Activated CD4-positive, CD25-positive, alpha-beta regulatory T cell (primary cell): ENCODE measurements around the gene MRRF.

Source experiments
- DNase-seq, 4 experiments: peaks; one replicate each; lab custom pipeline; 2025; lab: John Stamatoyannopoulos, UW

Gene MRRF, protein sequence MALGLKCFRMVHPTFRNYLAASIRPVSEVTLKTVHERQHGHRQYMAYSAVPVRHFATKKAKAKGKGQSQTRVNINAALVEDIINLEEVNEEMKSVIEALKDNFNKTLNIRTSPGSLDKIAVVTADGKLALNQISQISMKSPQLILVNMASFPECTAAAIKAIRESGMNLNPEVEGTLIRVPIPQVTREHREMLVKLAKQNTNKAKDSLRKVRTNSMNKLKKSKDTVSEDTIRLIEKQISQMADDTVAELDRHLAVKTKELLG

DNA sequence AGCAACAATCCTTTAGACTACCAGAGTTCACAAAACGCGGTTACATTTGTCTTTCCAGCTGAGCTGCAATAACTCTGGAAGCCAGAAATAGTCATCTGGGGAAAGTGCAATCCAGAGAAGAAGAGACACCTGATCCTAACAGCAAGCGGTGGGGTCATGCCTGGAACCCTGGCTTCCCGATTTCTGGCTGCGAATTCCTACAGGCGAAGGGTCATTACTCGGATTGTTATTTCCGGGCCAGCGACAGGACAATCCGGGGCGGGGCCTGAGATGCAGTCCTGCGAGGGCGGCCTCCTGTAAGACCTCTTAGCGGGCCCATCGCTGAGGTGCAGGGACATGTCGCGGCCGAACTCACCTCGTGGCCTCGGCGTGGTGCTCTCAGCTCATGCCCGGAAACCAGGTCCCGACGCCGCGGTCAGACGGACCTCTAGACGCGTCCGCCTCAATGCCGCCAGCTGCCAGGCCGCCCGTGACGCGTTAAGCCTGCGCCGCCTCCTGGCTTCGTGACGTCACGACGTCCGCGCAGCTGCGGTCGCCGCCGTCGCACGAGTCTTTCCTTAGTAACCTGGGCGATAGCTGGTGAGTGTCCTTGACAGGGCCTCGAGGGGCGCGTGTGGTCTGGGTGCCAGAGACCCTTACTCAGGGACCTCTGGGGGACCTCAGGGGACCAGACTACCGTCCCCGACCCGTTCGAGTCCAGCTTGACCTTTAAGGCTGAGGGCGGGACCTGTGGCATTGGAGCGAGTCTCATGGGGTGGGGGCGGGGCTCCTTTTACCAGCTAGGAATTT is at the start of gene MRRF, which contains the start of gene RBM18:
TSS of gene MRRF (plus strand) at position 523 of the 789 bp plus-strand sequence. CDS start 6,010 bp downstream, outside the sequence.
TSS of gene RBM18 (minus strand) at position 481 of the 789 bp plus-strand sequence. CDS start 3,348 bp downstream, outside the sequence.
- peak; percentile 67 to 84 (median 74) for DNase-seq

DNA sequence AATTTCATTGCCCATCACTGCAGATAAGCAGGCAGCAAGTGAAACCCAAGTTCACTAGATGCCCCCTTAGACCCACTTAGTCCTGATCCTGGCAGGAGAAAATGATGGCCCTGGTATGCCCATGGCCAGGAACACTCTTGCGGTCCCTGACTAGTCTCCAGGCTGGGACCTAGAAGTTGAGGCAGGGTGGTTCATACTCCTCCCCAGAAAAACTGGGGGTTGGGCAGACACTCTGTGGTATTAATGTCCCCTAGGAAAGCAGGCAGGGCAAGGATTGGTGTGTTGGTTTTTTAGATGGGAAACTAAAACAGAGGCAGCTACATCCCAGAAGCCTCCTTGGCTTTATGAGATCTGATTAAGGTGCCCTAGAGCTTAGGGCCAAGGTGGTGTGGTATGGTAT is 49.0 kb upstream of the MRRF start:
- no peak for DNase-seq

DNA sequence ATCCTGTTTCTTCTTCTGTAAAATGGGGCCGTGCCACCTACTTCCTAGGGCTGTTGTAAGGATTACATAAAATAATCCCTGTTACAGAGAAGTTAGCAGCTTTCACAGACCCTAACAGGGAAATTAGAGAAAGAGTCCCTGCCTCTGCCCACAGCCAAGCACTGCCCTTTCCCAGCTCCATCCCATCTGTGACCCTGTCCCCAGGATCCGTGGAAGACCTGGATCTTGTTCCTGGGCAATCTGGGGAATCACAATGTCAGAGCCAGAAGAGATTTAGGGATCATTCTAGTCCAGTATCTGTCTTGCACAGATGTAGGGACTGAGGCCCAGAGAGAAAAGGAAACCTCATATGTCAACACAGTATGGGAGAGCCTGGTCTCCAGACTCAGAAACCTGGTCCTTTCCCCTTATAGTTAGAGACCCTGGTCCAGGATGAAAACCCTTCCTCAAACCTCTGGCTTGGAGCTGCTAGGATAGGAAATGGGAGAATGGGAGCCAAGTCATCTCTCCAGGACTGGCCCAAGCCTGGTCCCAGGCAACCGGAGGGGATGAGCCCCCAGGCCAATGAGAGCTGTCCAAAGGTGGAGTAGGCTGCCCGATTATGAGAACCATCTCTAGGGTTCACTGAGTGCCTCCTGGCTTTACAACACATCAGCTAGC is 48.4 kb upstream of the MRRF start:
- DNase-seq: no peak

DNA sequence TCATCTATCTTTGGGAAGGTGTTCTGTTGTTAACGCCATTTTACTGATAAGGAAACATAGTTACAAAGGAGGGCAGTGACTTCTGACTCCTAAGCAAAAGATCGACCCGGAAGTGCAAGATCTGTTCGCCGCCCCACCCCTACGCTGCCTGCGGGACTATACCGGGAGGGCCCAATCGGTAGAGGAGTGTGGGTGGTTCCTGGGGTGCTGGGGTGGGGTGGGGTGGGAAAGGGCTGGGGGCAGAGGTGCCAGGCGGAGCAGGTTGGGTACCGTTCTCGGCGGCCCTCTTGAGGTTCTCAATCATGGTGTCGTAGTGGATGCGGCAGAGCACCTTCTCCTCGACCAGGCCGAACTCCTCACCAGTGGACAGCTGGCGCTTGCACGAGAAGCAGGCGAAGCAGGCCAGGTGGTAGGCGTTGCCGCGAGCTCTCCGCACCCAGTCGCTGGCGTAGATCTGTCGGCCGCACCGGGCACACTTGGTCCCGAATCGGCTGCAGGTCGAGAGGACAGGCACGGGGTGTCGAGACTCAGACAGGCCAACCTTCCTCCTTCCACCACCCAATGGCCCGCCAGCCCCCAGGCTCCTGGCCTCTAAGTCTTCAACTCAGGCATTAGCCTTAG is 47.8 kb upstream of the MRRF start:
- DNase-seq: no peak

DNA sequence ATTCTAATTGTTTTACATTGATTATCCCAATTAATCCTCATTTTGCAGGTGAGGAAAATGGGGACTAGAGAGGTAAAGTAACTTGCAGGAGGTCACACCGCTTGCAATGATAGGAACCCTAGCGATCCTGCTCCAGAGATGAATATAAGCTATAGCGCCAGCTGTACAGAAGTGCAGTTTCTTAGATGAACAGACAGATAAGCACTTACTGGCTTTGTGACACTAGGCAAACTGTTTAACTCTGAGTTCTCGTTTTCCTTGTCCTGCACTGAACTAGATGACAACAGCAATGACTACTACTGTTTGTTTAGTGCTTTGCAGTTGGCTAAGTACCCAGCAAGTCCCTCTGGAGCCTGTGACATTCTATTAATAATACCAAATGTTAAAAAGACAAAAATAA is 47.0 kb upstream of the MRRF start:
- DNase-seq: no peak

DNA sequence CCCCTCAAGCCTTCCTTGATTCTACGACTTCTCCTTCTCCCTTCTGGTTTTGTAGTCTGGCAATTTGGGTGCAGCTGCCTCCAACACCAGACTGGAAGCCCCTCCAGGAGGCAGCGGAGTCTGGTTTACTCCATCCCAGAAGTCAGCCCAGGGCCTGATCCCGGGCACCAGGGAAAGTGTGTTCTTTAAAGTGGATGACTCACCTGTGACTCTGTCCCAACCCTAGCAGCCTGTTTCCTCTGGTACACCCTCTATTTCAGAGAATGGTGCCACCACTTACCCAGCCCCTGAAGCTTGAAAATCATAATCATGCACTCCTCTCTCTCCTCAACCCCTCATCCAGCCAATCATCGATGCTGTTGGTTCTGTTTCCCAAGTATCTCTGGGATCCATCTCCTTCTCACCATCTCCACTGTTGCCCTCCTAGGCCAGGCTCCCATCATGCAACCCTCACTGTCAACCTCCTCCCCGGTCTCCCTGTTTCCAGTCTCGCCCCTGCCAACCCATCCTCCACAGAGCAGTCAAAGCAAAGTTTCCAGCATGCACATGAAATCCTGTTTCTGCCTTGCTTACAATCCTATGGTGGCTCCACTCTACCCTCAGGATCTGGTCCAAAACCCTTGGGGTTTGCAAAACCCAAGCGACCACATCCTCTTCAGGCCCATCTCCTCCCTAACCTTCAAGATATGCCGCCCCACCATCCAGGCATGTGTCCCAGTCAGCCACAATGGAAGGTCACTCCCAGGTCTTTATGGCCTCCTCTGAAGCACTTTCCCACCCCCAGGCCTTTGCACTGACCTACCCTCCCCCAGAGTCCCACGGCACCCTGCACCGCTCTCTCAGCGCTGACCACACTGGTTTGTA is 46.4 kb upstream of the MRRF start:
- no peak for DNase-seq

DNA sequence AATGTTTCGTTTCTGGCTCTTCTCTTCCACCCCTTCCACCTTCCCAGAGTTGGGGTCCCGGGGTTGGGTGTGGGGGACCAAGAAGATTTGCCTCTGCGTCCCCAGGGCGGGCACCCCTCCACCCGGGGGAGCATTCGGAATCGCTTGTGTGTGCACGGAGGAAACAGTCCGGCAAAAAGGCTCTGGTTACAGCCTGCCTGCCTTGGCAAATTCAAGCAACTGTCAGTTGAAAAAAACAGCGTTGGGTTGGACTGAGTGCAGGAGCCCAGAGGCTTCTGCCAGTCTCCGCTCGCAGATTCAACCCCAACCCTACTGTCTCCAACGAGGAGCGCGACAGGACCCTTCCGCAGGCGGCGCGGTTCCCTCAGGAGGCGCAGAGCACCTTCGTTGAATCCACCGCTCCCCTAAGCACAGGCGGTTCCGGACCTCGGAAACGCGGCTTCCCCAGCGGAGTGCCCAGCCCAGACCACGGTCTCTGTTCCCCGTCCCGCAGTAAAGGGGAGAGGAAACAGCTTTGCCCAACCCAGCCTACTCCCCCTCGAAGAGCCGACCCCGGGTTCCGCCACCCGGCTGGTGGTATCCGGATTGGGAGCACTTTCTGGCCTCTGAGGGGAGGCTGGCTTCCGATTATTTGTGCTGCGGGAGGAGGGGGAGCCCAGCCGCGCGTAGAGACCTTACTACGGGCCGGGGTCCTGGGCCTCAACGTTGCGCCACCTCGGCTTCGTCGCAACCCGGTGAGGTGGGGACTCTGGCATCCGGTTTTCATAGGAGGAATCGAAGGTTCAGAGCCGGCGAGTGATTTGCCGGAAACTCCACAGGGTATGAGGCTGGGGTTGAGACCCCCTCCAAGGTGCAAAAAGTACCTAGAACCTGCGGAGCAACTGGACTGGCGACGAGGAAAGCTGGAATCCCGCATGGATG is 45.5 kb upstream of the MRRF start:
- no peak for DNase-seq

DNA sequence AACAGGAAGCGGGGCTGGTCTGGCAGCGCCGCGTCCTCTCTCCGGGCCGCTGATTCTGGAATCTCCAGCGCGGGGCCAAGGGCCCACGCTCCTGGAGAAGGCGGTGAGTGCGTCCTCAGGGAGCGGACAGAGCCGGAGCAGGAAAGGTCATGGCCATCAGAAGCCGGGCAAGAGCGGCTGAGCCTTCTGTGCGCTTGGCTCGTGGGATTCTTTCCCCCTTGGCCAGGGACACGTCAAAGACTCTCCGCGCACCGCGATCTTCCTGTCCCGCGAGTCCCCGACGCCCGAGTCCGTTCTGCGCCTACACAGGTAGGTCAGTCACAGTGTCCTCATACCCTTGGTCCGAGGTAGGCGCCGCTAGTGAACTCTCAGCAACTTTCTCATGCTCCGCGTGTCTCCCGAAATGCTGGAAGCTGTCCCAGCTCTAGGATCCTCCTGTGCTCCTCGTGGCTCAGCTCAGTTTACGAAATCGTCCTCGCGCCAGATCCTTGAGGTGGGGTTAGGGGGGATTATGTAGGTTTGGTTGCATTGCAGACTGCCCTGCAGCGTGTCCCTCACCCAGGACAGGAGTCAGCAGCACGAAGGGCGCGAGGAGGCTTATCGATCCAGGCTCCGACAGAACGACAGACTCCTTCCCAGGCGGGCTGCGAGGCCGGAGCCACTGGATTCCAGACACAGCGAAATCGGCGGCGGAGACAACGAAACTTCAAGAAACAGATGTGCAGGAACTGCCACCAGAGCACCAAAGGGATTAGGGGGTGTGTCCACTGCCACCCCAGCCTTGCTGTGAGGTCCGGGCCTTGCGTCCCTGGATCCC is 44.6 kb upstream of the MRRF start:
- no peak for DNase-seq

DNA sequence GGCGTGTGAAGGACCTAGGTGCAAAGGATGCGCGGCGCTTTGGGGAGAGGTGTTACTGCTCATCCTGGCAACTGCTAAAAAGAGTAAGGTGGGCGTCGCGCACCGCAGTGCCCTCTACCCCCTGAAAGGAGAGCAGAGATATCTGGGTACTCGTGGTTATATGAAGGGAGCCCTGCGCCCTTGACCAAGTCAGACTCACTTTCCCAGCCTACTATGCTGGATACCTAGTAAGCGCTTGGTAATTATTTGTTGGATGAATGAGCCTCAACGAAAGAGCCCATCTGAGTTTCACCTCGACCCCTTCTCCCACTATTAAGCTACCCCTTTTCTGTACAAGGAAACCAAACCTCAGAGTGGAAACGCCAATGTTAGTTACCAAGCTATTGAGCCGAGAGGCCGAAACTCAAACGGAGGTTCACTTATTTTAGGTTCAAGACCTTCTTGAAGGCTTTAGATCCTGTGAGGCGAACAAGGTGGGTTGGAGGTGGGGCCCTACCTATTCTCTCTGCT is 44.0 kb upstream of the MRRF start:
- DNase-seq: no peak

DNA sequence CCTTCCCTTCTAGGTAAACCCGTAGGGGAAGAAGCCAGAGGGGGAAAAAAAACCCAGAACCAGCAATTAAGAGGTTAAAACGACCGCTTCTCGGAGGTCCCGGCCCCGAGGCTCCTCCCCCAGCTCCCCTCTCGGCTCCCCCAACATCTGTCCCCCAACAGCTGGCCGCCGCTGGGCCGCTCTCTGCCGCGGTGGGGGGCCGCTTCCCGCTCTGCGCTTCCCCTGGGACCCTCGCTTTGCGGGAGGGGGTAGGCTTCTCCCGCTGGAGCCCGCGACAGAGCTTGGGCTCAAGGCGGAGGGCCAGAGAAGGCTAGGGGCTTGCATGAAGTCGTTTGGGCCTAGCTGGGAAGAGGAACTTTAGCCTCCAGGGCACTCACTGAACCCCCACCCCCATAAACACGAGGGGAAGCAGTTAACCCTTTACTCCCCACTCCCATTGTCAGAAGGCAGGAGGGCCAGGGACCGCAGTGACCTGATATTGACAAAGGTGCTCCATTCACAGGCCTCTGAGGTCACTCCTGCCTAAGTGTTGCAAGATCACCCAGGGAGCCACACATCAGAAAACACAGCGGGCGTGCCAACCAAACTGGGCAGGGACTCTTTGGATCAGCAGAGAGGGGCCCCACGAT is 43.4 kb upstream of the MRRF start:
- no peak for DNase-seq

DNA sequence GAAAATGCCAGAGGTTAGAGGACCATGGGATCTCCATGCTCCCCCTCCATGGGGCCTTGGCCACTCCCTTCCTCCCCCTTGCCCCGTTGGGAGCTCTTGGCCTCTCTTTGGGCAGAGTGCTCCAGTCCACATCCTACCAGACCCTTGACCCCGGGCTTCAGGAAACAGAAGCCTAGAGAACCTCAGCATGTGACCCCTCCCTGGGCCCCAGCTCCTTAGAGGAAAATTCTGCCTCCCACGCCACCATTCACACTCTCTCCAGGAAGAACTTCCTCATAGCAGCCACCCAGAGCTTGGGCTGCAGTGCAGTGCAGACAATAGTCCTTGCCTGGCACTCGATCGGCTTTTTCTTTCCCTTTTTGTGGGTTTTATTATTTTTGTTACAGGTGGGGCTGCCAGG is 41.9 kb upstream of the MRRF start:
- no peak for DNase-seq

DNA sequence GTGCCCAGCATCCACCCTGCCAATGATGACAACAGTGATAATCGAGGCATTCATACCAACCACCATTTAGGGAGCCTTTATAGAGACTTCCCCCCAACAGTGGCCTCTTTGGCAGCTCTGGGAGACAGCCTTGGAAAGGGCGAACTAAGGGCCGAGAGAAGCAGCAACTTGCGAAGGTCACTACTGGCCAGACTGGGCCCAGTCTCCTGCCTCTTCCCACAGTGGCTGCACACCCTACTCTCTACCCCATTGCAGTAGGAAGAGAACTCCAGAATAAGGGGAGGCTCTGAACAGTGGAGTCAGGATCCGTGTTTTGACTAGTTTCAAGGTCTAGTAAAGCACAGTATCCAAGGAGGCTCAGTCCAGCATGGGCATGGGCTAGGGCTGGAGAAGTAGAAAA is 41.2 kb upstream of the MRRF start:
- DNase-seq: no peak

DNA sequence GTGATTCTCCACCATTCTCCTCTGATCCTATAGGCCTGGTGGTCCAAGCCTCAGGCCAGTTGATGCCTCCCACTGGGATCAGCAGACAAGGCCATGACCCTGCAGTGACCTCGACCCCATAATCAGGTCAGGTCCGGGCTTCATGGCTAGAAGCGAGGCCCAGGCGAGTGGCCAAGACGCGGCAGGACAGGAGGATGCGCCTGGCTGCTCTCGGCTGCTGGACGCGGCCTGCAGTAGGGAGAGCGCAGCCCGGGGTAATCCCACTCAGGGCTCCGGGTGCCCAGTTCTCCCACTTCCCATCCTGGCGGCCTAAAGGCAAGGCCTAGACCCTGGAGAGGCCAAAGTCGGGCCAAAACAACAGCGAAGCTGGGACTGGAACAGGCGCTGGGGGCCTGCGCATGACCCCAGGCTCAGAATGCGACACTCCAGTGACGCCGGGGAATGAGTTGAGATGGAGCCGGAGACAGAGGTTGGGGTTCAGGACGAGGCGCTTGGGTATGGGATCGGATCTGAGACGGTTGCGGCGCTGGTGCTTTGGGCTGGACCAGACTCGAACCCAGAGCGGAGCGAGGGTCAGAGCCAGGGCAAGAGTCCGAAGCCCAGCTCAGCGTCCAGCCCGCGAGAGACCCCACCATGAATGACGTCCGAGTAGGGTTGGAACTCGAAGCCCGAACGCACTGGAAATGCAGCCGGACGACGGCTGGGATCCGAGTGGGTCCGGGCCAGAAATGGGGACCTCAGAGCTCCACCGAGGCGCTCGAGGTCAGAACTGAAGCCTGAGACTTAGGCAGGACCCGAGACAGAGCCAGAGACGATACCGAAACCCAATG is 39.2 kb upstream of the MRRF start:
- no peak for DNase-seq

DNA sequence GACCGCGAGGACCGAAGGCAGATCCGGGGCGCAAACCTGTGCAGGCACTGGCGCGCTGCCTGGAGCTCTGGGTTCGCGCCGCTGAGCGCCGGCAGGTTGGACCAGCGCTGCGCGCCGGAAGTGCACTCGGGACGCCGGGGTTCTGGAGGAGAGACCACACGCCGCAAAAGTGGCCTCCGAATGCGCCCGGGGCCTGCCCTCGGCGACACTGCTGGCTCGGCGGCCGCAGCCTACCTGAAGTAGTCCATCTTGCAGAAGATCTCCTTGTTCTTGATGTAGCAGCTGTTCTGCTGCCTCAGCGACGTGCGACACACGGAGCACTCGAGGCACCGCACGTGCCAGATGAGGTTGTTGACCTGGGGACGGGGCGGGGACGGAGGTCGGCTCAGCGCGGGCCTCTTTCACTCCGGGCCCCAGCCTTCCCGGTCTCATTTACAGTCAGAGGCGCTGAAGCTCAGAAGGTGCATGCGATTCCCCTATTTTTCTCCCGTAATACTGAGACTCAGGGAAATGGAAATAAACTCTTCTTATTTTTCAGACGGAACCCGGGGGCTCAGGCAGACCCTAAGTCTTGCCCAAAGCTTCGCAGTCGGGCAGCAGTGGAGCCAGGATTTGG is 38.4 kb upstream of the MRRF start:
- no peak for DNase-seq

DNA sequence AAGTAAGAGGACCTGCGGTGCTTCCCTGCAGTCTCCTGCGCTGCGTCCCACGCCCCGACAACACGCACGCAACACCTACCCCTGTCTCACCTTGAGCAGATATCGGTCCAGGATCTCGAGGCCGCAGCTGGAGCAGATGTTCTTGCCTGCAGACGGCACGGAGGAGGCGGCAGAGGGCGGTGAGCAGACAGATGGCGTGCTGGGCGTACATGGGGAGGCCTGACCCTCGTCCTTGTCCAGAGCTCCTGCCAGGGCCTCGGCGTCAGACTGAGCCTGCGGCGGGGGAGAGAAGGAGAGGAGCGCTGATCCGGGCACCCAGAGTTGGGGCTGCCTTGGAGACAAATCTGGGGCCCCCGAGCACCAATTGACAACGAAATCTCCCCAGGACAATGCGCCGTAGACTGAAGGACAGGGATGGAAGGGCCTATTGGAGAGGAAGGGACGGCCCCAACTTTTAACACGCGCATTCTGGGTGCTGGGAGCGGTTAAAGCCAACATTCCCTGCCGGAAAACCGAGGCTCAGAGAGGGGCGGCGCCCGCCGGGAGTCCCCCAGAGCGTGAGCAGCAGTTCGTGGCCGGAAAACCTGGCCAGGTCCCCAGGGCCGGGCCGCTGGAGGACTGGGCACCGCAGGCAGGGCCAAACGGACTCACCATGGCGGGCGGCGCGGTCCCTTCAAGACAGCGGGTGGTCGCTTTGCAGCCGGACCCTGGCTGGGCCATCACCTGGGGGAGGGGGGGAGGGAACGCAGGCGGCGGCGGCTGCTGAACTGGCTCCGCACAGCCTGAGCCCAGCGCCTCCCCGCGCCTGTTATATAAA is 37.7 kb upstream of the MRRF start:
- no peak for DNase-seq

DNA sequence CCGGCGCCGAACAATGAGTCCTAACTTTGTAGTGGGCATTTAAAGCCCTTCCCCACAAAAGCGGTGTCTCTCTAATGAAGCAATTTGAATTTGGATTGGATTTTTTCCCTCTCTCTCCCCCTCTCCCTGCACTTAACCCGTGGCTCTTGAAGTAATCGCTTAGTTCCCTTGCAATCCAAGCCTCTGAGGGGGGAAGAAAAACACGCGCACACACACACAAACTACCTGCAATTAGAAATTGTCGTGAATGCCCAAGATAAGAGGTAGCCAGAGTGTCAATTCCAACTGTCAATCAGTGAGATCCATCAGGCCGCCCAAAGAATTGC is 37.1 kb upstream of the MRRF start:
- no peak for DNase-seq

DNA sequence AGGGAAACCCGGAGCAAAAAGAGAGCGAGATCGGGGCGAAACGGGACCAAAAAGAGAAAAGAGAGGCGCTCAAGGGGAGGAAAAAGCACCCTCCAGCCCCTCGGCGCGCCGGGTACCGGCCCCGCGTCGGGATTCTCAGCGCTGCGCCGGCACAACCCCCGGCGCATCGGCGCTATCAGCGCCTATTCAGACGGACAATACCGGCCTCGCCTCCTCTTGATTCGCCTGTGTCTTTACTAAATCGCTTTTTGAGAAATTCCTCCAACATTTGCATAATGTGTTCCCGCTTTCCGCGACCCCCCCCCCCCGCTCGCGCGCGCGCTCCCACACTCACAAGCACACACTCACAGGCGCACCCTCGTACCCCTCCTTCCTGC is 36.5 kb upstream of the MRRF start:
- no peak for DNase-seq
